IMR-90 (cell line): ENCODE measurements around the gene PKD2L1. TPM values are rescaled to one million over a fixed set of nuclear protein-coding genes. Genes with fewer than 3 reads are reported as not detected.

ENCODE experiments used
- ATAC-seq: fragments of 200-7000 bp; cut with Tn5 transposase; 2 replicates; pipeline ENCODE4 v1.9.1; 2020; ENCODE audit warnings: low read depth, mild to moderate bottlenecking, moderate library complexity
- BruUV-seq: library from RNA; stranded (reverse); fragments of 400-500 nt; replicated peaks from 2 replicates; lab custom pipeline; 2021; lab: Mats Ljungman, UMichigan
- CTCF ChIA-PET: fragments of 300-600 bp; formaldehyde crosslinking; extraction: SDS; loops from one replicate; lab custom pipeline; 2021; ENCODE audit warnings: antibody characterized with exemption; lab: Yijun Ruan, JAX
- POLR2A ChIA-PET: fragments of 300-600 bp; sonication (Branson Sonifier 250); formaldehyde crosslinking; loops from one replicate; lab custom pipeline; 2022; ENCODE audit warnings: antibody characterized with exemption; ENCODE audit not compliant: unreplicated experiment; lab: Charles Lee
- DNase-seq: peaks from one replicate; pipeline ENCODE4 v3.0.0; 2013
- H2AFZ ChIP-seq: replicated peaks from 2 replicates; pipeline ENCODE3; 2013; ENCODE audit warnings: low read length, mild to moderate bottlenecking; ENCODE audit not compliant: poor library complexity
- H2AK5ac ChIP-seq: 2 replicates; pipeline ENCODE4 v1.6.1; 2013; ENCODE audit warnings: low read depth, low read length, inconsistent platforms
- H2AK9ac ChIP-seq: replicated peaks from 2 replicates; pipeline ENCODE3; 2013; ENCODE audit warnings: mild to moderate bottlenecking, low read depth, low read length, moderate library complexity; ENCODE audit not compliant: poor library complexity
- H2BK120ac ChIP-seq: 2 replicates; pipeline ENCODE4 v1.6.1; 2013; ENCODE audit warnings: low read depth, low read length, inconsistent platforms
- H2BK15ac ChIP-seq: 3 replicates; pipeline ENCODE4 v1.6.1; 2013; ENCODE audit warnings: low read depth, low read length, inconsistent platforms
- H2BK20ac ChIP-seq: 2 replicates; pipeline ENCODE4 v1.6.1; 2013; ENCODE audit warnings: low read depth, mild to moderate bottlenecking, inconsistent platforms, low read length, moderate library complexity
- H2BK5ac ChIP-seq: 2 replicates; pipeline ENCODE4 v1.6.1; 2013; ENCODE audit warnings: mild to moderate bottlenecking, low read depth, low read length, inconsistent platforms; ENCODE audit not compliant: poor library complexity, severe bottlenecking
- H3K14ac ChIP-seq: replicated peaks from 2 replicates; pipeline ENCODE4 v1.6.1; 2013; ENCODE audit warnings: low read depth, low read length, inconsistent platforms
- H3K18ac ChIP-seq: 2 replicates; pipeline ENCODE4 v1.6.1; 2013; ENCODE audit warnings: low read depth, low read length, control low read depth
- H3K23ac ChIP-seq: 2 replicates; pipeline ENCODE4 v1.6.1; 2013; ENCODE audit warnings: low read depth, low read length, inconsistent platforms
- H3K27ac ChIP-seq: 2 replicates; pipeline ENCODE4 v1.5.1; 2013; ENCODE audit warnings: mild to moderate bottlenecking, control low read depth, low read length; ENCODE audit not compliant: insufficient read depth
- H3K27me3 ChIP-seq: 2 replicates; pipeline ENCODE4 v1.6.1; 2013; ENCODE audit warnings: low read length; ENCODE audit not compliant: control insufficient read depth, insufficient read depth
- H3K36me3 ChIP-seq: 2 replicates; pipeline ENCODE4 v1.6.1; 2013; ENCODE audit warnings: low read length, mixed read lengths; ENCODE audit not compliant: control insufficient read depth, insufficient read depth
- H3K4ac ChIP-seq: 2 replicates; pipeline ENCODE4 v1.6.1; 2013; ENCODE audit warnings: low read depth, low read length, inconsistent platforms
- H3K4me1 ChIP-seq: 2 replicates; pipeline ENCODE4 v1.6.1; 2013; ENCODE audit warnings: low read length, mixed read lengths; ENCODE audit not compliant: control insufficient read depth, insufficient read depth
- H3K4me2 ChIP-seq: 2 replicates; pipeline ENCODE4 v1.6.1; 2013; ENCODE audit warnings: low read depth, mild to moderate bottlenecking, control low read depth, low read length, moderate library complexity
- H3K4me3 ChIP-seq: 2 replicates; pipeline ENCODE4 v1.5.1; 2013; ENCODE audit warnings: low read depth, mild to moderate bottlenecking, control low read depth, low read length, moderate library complexity; ENCODE audit not compliant: insufficient read depth
- H3K56ac ChIP-seq: 2 replicates; pipeline ENCODE4 v1.6.1; 2013; ENCODE audit warnings: low read length, inconsistent platforms; ENCODE audit not compliant: insufficient read depth; ENCODE audit errors: extremely low read depth
- H3K79me1 ChIP-seq, 2 experiments: 2 replicates each; pipeline ENCODE4 v1.6.1; 2013; ENCODE audit warnings: low read length in 2 of 2, inconsistent platforms in 1 of 2, low read depth in 1 of 2
- H3K9ac ChIP-seq: 2 replicates; pipeline ENCODE4 v1.6.1; 2013; ENCODE audit warnings: low read depth, low read length, control low read depth
- H3K9me1 ChIP-seq: 2 replicates; pipeline ENCODE4 v1.6.1; 2013; ENCODE audit warnings: low read length, inconsistent platforms; ENCODE audit not compliant: insufficient read depth
- H3K9me3 ChIP-seq: 2 replicates; pipeline ENCODE4 v1.6.1; 2013; ENCODE audit warnings: low read length; ENCODE audit not compliant: control insufficient read depth, insufficient read depth
- H4K20me1 ChIP-seq: 2 replicates; pipeline ENCODE4 v1.6.1; 2013; ENCODE audit warnings: low read length, inconsistent platforms; ENCODE audit not compliant: insufficient read depth
- H4K5ac ChIP-seq: 2 replicates; pipeline ENCODE4 v1.6.1; 2013; ENCODE audit warnings: mild to moderate bottlenecking, low read depth, low read length, control low read depth
- H4K8ac ChIP-seq, 2 experiments: 2 replicates each; pipeline ENCODE4 v1.6.1; 2013; ENCODE audit warnings: low read depth in 2 of 2, low read length in 2 of 2, control low read depth in 1 of 2, inconsistent platforms in 1 of 2
- H4K91ac ChIP-seq: 2 replicates; pipeline ENCODE4 v1.6.1; 2013; ENCODE audit warnings: low read depth, low read length, inconsistent platforms; ENCODE audit not compliant: insufficient read depth
- BHLHE40 ChIP-seq: fragments of 150-350 bp; IDR thresholded peaks from 2 replicates; pipeline ENCODE4 v1.6.1; 2016; ENCODE audit warnings: mild to moderate bottlenecking, low read depth, low read length
- CHD1 ChIP-seq: IDR thresholded peaks from 2 replicates; pipeline ENCODE4 v1.6.1; 2012; ENCODE audit warnings: low read depth, low read length, improper control_type of control experiment
- CTCF ChIP-seq: conservative IDR thresholded peaks from 2 replicates; pipeline ENCODE4 v1.5.1; 2012; ENCODE audit warnings: mild to moderate bottlenecking, low read depth, low read length, improper control_type of control experiment
- MAZ ChIP-seq: IDR thresholded peaks from 2 replicates; pipeline ENCODE4 v1.6.1; 2012; ENCODE audit warnings: low read depth, mild to moderate bottlenecking, low read length, improper control_type of control experiment, moderate library complexity, borderline replicate concordance
- NFE2L2 ChIP-seq: fragments of 150-350 bp; IDR thresholded peaks from 2 replicates; pipeline ENCODE4 v1.6.1; 2016; ENCODE audit warnings: low read depth, mild to moderate bottlenecking, low read length
- RAD21 ChIP-seq: IDR thresholded peaks from 2 replicates; pipeline ENCODE4 v1.6.1; 2012; ENCODE audit warnings: low read length, improper control_type of control experiment
- RCOR1 ChIP-seq: IDR thresholded peaks from 2 replicates; pipeline ENCODE4 v1.6.1; 2012; ENCODE audit warnings: mild to moderate bottlenecking, low read length, improper control_type of control experiment; ENCODE audit not compliant: insufficient replicate concordance
- USF2 ChIP-seq: fragments of 150-350 bp; IDR thresholded peaks from 2 replicates; pipeline ENCODE4 v1.6.1; 2017; ENCODE audit warnings: mild to moderate bottlenecking, antibody characterized with exemption, low read length, low read depth
- WGBS, 2 experiments: methylation state at CpG; one replicate each; pipeline versions ENCODE4 v1.1.5 to v1.1.7; 2013; ENCODE audit warnings: missing lambda C conversion rate in 2 of 2; ENCODE audit not compliant: insufficient read length in 1 of 2; ENCODE audit errors: extremely low coverage in 2 of 2; 5-methylcytosine and 5-hydroxymethylcytosine counted together
- dilution Hi-C: fragments of 300-500 bp; cut with HindIII; formaldehyde crosslinking; loops from one replicate; pipeline ENCODE4 v1.14.3; 2018; ENCODE audit warnings: low sequenced_read_pairs; ENCODE audit not compliant: unreplicated experiment
- in situ Hi-C: fragments of 300-500 bp; cut with MboI; formaldehyde crosslinking; loops from 3 replicates; pipeline ENCODE4 v1.14.3; 2019; ENCODE audit warnings: low sequenced_read_pairs, inconsistent platforms, mixed read lengths
- intact Hi-C: fragments of 100-400 bp; cut with micrococcal nuclease; formaldehyde crosslinking; loops from 2 replicates; pipeline ENCODE4 v1.10.0; 2022
- polyA plus RNA-seq, 3 experiments: library from polyadenylated mRNA; depleted of rRNA; stranded (reverse); fragments of >200 nt; gene quantifications; 2 replicates each; pipeline ENCODE4 v1.2.3, GENCODE V29; 2012; ENCODE audit warnings: low replicate concordance in 1 of 3
- total RNA-seq: library from RNA; depleted of rRNA; stranded (reverse); fragments of >200 nt; gene quantifications from 2 replicates; pipeline ENCODE4 v1.2.3, GENCODE V29; 2012

PKD2L1 gene
- total and polyA plus RNA-seq, 2 of the 4 experiments (the other 2 are of a cell fraction), result not detected

GRCh38 chr10:100325158-100325557, 4.9 kb downstream of the PKD2L1 start:
- Histone ChIP-seq H2AFZ (no peak overlapping the region), H3K18ac (no peak overlapping the region), H2BK20ac (no peak overlapping the region), H3K27me3 (peaks cover 34% of the 10 kb centered on the region), H3K9ac (no peak overlapping the region), H3K4ac (no peak overlapping the region), H3K79me1 (no peaks in the 10 kb centered on the region), H3K36me3 (no peaks in the 10 kb centered on the region), H2AK9ac (no peak overlapping the region), H3K4me3 (no peak overlapping the region), H3K9me1 (no peaks in the 10 kb centered on the region), H2AK5ac (no peak overlapping the region), H3K4me2 (no peak overlapping the region), H3K4me1 (no peaks in the 10 kb centered on the region), H3K14ac (no peak overlapping the region), H3K56ac (no peak overlapping the region), H4K20me1 (no peaks in the 10 kb centered on the region), H2BK5ac (no peak overlapping the region), H4K8ac (no peak overlapping the region), H3K23ac (no peak overlapping the region), H2BK120ac (no peak overlapping the region), H4K5ac (no peak overlapping the region), H2BK15ac (no peak overlapping the region), H3K9me3 (no peaks in the 10 kb centered on the region), H3K27ac (no peak overlapping the region), H4K91ac (no peak overlapping the region)
- ChIA-PET POLR2A (no interaction called here), CTCF (no interaction called here)
- dilution Hi-C loops (no loop called here), in situ Hi-C loops (loop anchor here (25.0 kb wide), 1 partner anchor 562 kb away; no protein-coding TSS in a partner anchor), intact Hi-C loops (no loop called here)
- 60% methylated on average over 1 of the region's 7 CpGs; no CpG with 5 or more reads in 1 of the 2 experiments for WGBS, 2 experiments
- ATAC-seq, result no peak
- BruUV-seq, result no TSS peak
- TF ChIP-seq BHLHE40 (no peak), RAD21 (no peak), CHD1 (no peak), CTCF (no peak), NFE2L2 (no peak), RCOR1 (no peak), USF2 (no peak), MAZ (no peak)
- no peak for DNase-seq
